Neural cell (in vitro differentiated cells): ENCODE data around the gene RNF223. TPM values are rescaled to one million over a fixed set of nuclear protein-coding genes. Genes with fewer than 3 reads are reported as not detected.

ENCODE experiments used
- H2AFZ ChIP-seq: fragments of 200-600, 300-800 bp; sonication (generic), shearing (Covaris generic); 2 replicates; pipeline ENCODE4 v1.6.0; 2014; ENCODE audit warnings: low read depth, mild to moderate bottlenecking, antibody characterized with exemption, low read length, moderate library complexity
- H3F3A ChIP-seq: fragments of 200-600 bp; shearing (Covaris generic); 2 replicates; pipeline ENCODE4 v1.6.1; 2016; ENCODE audit warnings: mild to moderate bottlenecking, moderate library complexity, mixed read lengths, antibody characterized with exemption, low read length; ENCODE audit not compliant: insufficient read depth, poor library complexity, severe bottlenecking
- H3K27ac ChIP-seq: fragments of 200-600, 300-800 bp; sonication (generic), shearing (Covaris generic); 2 replicates; pipeline ENCODE4 v1.5.1; 2014; ENCODE audit warnings: mild to moderate bottlenecking, low read length, moderate library complexity
- H3K27me3 ChIP-seq: fragments of 300-800, 200-600 bp; sonication (generic), shearing (Covaris generic); 2 replicates; pipeline ENCODE4 v1.6.0; 2014; ENCODE audit warnings: mild to moderate bottlenecking, low read depth, low read length, moderate library complexity; ENCODE audit not compliant: insufficient read depth
- H3K36me3 ChIP-seq: fragments of 300-800, 200-600 bp; sonication (generic), shearing (Covaris generic); 2 replicates; pipeline ENCODE4 v1.5.1; 2014; ENCODE audit warnings: mild to moderate bottlenecking, antibody characterized with exemption, low read length, moderate library complexity; ENCODE audit not compliant: insufficient read depth
- H3K4me2 ChIP-seq: fragments of 300-800, 200-600 bp; sonication (generic), shearing (Covaris generic); 2 replicates; pipeline ENCODE4 v1.6.0; 2014; ENCODE audit warnings: mild to moderate bottlenecking, low read length
- H3K4me3 ChIP-seq: fragments of 300-800, 200-600 bp; sonication (generic), shearing (Covaris generic); 2 replicates; pipeline ENCODE4 v1.5.1; 2014; ENCODE audit warnings: mild to moderate bottlenecking, low read length, moderate library complexity
- H3K79me2 ChIP-seq: fragments of 200-600 bp; shearing (Covaris generic); replicated peaks from 2 replicates; pipeline ENCODE4 v1.6.0; 2014; ENCODE audit warnings: mild to moderate bottlenecking, low read length, moderate library complexity; ENCODE audit not compliant: insufficient read depth
- H3K9ac ChIP-seq: fragments of 300-800, 200-600 bp; sonication (generic), shearing (Covaris generic); 2 replicates; pipeline ENCODE4 v1.6.1; 2016; ENCODE audit warnings: mild to moderate bottlenecking, low read length, mixed read lengths
- H3K9me2 ChIP-seq: fragments of 200-600 bp; shearing (Covaris generic); 2 replicates; pipeline ENCODE4 v1.6.1; 2016; ENCODE audit warnings: mild to moderate bottlenecking, low read length, mixed read lengths; ENCODE audit not compliant: insufficient read depth
- H3K9me3 ChIP-seq: fragments of 200-600, 300-800 bp; sonication (generic), shearing (Covaris generic); 2 replicates; pipeline ENCODE4 v1.6.1; 2016; ENCODE audit warnings: mild to moderate bottlenecking, mixed run types, low read length, moderate library complexity, mixed read lengths
- H4K20me1 ChIP-seq: fragments of 200-600 bp; shearing (Covaris generic); 2 replicates; pipeline ENCODE4 v1.6.1; 2016; ENCODE audit warnings: mild to moderate bottlenecking, mixed run types; ENCODE audit not compliant: insufficient read depth
- EP300 ChIP-seq: fragments of 450-650 bp; conservative IDR thresholded peaks from 2 replicates; pipeline ENCODE4 v1.6.1; 2014; ENCODE audit warnings: antibody characterized with exemption, mild to moderate bottlenecking, moderate library complexity; ENCODE audit not compliant: poor library complexity, severe bottlenecking
- EZH2 ChIP-seq: fragments of 200-600, 300-800 bp; shearing (Covaris generic), sonication (generic); IDR thresholded peaks from 2 replicates; pipeline ENCODE4 v1.6.1; 2014; ENCODE audit warnings: antibody characterized with exemption, low read length, borderline replicate concordance, mild to moderate bottlenecking; ENCODE audit not compliant: insufficient read depth, poor library complexity, severe bottlenecking
- MXI1 ChIP-seq: fragments of 450-650 bp; conservative IDR thresholded peaks from 2 replicates; pipeline ENCODE4 v1.6.1; 2014; ENCODE audit warnings: antibody characterized with exemption, mild to moderate bottlenecking; ENCODE audit not compliant: poor library complexity, severe bottlenecking
- POLR2AphosphoS5 ChIP-seq: IDR thresholded peaks from 2 replicates; pipeline ENCODE4 v1.6.1; 2012
- RAD21 ChIP-seq: fragments of 450-650 bp; conservative IDR thresholded peaks from 2 replicates; pipeline ENCODE4 v1.6.1; 2014; ENCODE audit warnings: antibody characterized with exemption, mild to moderate bottlenecking, moderate library complexity
- SMC3 ChIP-seq: fragments of 450-650 bp; conservative IDR thresholded peaks from 2 replicates; pipeline ENCODE4 v1.6.1; 2014; ENCODE audit warnings: antibody characterized with exemption, mild to moderate bottlenecking, moderate library complexity; ENCODE audit not compliant: poor library complexity
- TAF1 ChIP-seq: IDR thresholded peaks from 2 replicates; pipeline ENCODE4 v1.6.1; 2012; ENCODE audit warnings: low read depth
- polyA plus RNA-seq: library from polyadenylated mRNA; depleted of rRNA; stranded (reverse); fragments of >200 nt; gene quantifications from 2 replicates; pipeline ENCODE4 v1.2.3, GENCODE V29; 2014
- TF ChIP-seq, protein P1 (sequence below): fragments of 450-650 bp; IDR thresholded peaks from 2 replicates; pipeline ENCODE4 v1.5.1; 2014; ENCODE audit warnings: antibody characterized with exemption, mild to moderate bottlenecking, moderate library complexity; ENCODE audit not compliant: poor library complexity, severe bottlenecking
- TF ChIP-seq, protein P2 (sequence below): IDR thresholded peaks from 2 replicates; pipeline ENCODE4 v1.6.1; 2012; ENCODE audit warnings: borderline replicate concordance

The RNF223 gene
- polyA plus RNA-seq, 1 donor from 2014 or later, result not detected

DNA sequence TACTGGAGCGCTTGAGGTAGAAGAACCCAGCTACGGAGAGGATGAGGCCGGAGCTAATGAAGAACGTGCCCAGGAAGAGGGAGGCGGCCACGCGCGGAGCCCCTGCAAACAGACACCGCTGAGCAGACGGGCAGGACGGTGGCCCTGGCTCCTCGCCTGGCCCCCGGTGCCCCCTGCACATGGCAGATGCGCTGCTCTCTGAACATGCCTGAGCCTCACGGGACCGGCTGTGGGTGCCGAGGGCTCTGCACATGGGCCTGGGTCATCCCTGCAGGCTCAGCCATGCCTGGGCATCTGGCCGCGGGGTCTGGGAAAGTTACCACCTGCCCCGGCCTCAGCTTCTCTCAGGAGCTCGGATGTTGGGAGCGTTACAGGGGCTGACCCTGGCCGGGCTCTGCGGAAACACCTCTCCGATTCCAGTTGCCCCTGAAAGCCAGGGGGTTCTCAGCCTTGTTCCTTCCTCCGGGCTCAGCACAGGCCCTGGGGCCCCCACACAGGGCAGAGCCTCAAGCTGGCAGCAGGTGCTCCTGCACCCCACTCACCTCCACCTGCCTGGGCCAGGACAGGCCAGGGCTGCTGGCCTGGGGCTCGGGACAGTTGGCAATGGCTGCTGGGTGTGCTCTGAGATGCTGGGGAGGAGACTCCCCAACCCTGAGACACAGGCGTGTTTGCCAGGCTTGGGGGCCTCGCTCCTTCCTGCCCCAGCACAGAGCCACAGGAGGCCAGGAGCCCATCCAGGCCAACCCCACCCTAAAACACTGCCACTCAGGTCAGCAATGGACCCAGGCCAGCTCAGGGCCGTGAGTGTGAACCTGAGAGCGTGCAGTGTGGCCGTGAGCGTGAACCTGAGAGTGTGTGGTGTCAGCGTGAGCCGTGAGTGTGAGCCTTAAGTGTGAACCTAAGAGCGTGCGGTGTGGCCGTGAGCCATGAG, 12.1 kb upstream of the RNF223 start:
- Histone ChIP-seq H3K79me2 (no peaks in the 10 kb centered on the region), H3K9me2 (no peaks in the 10 kb centered on the region), H3K4me2 (no peak overlapping the region), H2AFZ (no peak overlapping the region), H3K27me3 (no peaks in the 10 kb centered on the region), H3K4me3 (no peak overlapping the region), H3F3A (no peaks in the 10 kb centered on the region), H3K27ac (no peak overlapping the region), H3K9me3 (no peaks in the 10 kb centered on the region), H3K36me3 (no peaks in the 10 kb centered on the region), H3K9ac (no peak overlapping the region), H4K20me1 (no peaks in the 10 kb centered on the region)
- TF ChIP-seq SMC3 (no peak), TAF1 (no peak), EP300 (no peak), RAD21 (no peak), POLR2AphosphoS5 (no peak), MXI1 (no peak), EZH2 (no peak)
- TF ChIP-seq, protein P1, sequence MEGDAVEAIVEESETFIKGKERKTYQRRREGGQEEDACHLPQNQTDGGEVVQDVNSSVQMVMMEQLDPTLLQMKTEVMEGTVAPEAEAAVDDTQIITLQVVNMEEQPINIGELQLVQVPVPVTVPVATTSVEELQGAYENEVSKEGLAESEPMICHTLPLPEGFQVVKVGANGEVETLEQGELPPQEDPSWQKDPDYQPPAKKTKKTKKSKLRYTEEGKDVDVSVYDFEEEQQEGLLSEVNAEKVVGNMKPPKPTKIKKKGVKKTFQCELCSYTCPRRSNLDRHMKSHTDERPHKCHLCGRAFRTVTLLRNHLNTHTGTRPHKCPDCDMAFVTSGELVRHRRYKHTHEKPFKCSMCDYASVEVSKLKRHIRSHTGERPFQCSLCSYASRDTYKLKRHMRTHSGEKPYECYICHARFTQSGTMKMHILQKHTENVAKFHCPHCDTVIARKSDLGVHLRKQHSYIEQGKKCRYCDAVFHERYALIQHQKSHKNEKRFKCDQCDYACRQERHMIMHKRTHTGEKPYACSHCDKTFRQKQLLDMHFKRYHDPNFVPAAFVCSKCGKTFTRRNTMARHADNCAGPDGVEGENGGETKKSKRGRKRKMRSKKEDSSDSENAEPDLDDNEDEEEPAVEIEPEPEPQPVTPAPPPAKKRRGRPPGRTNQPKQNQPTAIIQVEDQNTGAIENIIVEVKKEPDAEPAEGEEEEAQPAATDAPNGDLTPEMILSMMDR, result no peak
- TF ChIP-seq, protein P2, sequence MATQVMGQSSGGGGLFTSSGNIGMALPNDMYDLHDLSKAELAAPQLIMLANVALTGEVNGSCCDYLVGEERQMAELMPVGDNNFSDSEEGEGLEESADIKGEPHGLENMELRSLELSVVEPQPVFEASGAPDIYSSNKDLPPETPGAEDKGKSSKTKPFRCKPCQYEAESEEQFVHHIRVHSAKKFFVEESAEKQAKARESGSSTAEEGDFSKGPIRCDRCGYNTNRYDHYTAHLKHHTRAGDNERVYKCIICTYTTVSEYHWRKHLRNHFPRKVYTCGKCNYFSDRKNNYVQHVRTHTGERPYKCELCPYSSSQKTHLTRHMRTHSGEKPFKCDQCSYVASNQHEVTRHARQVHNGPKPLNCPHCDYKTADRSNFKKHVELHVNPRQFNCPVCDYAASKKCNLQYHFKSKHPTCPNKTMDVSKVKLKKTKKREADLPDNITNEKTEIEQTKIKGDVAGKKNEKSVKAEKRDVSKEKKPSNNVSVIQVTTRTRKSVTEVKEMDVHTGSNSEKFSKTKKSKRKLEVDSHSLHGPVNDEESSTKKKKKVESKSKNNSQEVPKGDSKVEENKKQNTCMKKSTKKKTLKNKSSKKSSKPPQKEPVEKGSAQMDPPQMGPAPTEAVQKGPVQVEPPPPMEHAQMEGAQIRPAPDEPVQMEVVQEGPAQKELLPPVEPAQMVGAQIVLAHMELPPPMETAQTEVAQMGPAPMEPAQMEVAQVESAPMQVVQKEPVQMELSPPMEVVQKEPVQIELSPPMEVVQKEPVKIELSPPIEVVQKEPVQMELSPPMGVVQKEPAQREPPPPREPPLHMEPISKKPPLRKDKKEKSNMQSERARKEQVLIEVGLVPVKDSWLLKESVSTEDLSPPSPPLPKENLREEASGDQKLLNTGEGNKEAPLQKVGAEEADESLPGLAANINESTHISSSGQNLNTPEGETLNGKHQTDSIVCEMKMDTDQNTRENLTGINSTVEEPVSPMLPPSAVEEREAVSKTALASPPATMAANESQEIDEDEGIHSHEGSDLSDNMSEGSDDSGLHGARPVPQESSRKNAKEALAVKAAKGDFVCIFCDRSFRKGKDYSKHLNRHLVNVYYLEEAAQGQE, result no peak

- no peak overlapping the region for H3K9ac ChIP-seq
- no peaks in the 10 kb centered on the region for H3K9me3 ChIP-seq
- H3K27me3 ChIP-seq, result no peaks in the 10 kb centered on the region
- no peaks in the 10 kb centered on the region for H3K79me2 ChIP-seq
- no peak overlapping the region for H3K4me2 ChIP-seq
- H3K27ac ChIP-seq, result no peak overlapping the region
- no peak overlapping the region for H3K4me3 ChIP-seq
- H3F3A ChIP-seq, result no peaks in the 10 kb centered on the region
- TF ChIP-seq, protein P1, result no peak
- no peak for TF ChIP-seq RAD21
- TF ChIP-seq EP300, result no peak
- TF ChIP-seq MXI1, result no peak
- TF ChIP-seq SMC3, result no peak
- TF ChIP-seq, protein P2, result no peak
- no peak overlapping the region for H2AFZ ChIP-seq
- no peaks in the 10 kb centered on the region for H3K9me2 ChIP-seq
- no peaks in the 10 kb centered on the region for H4K20me1 ChIP-seq
- no peaks in the 10 kb centered on the region for H3K36me3 ChIP-seq
Observed at GRCh38 chr1:1085171-1085841, 11.2 kb upstream of the RNF223 start.
